Ovary (tissue), 9 donors: Measurements from ENCODE around the gene AP2A2. TPM values are rescaled to one million over a fixed set of nuclear protein-coding genes. Genes with fewer than 3 reads are reported as not detected.

ENCODE experiments used
- DNase-seq, 5 donors: peaks; one replicate each; pipeline ENCODE4 v3.0.0-alpha.2; 2019 to 2020
- H3K27ac ChIP-seq, 2 donors: fragments of 200-600 bp; one replicate each; pipeline versions ENCODE4 v1.5.1 to v1.8.0; 2019 to 2022
- H3K27me3 ChIP-seq: fragments of 200-600 bp; one replicate; pipeline ENCODE4 v1.8.0; 2022
- H3K36me3 ChIP-seq: fragments of 200-600 bp; sonication (generic); one replicate; pipeline ENCODE4 v1.5.1; 2019
- H3K4me1 ChIP-seq: one replicate; pipeline ENCODE4 v1.8.1; 2013; ENCODE audit warnings: mild to moderate bottlenecking, moderate library complexity; ENCODE audit not compliant: insufficient read depth
- H3K4me3 ChIP-seq: fragments of 200-600 bp; sonication (generic); one replicate; pipeline ENCODE4 v1.5.1; 2017
- H3K9me3 ChIP-seq, 2 donors: fragments of 200-600 bp in 1 of 2; sonication (generic) in 1 of 2; one replicate each; pipeline versions ENCODE4 v1.5.1 to v1.8.1; 2013 to 2019; ENCODE audit warnings: mild to moderate bottlenecking in 1 of 2, moderate library complexity in 1 of 2
- CTCF ChIP-seq, 3 donors: fragments of 450-650 bp in 2 of 3; fragments of 200-600 bp in 1 of 3; IDR thresholded peaks; one replicate each; pipeline versions ENCODE4 v1.5.1 to v1.8.0; 2016 to 2022; ENCODE audit warnings: antibody characterized with exemption in 3 of 3, mild to moderate bottlenecking in 1 of 3
- EP300 ChIP-seq: sonication (generic); formaldehyde crosslinking; IDR thresholded peaks from one replicate; pipeline ENCODE4 v1.6.1; 2017; ENCODE audit warnings: antibody characterized with exemption
- POLR2A ChIP-seq: fragments of 450-650 bp; IDR thresholded peaks from one replicate; pipeline ENCODE4 v1.6.1; 2017; ENCODE audit warnings: antibody characterized with exemption, mild to moderate bottlenecking, moderate library complexity
- WGBS, 3 donors: extraction: QIAGEN DNeasy Blood & Tissue Kit in 1 of 3; methylation state at CpG; one replicate each; pipeline versions ENCODE4 v1.1.5 to v1.1.7; 2013 to 2017; 5-methylcytosine and 5-hydroxymethylcytosine counted together
- intact Hi-C, 4 donors: fragments of 100-400 bp; cut with DNase I; formaldehyde crosslinking; loops; one replicate each; pipeline versions ENCODE4 v1.11.0 to v1.15.1; 2022 to 2023
- polyA plus RNA-seq, 2 donors: library from polyadenylated mRNA; stranded (reverse); fragments of 200-250 nt in 1 of 2; fragments of 350-450 nt in 1 of 2; fragmentation: Illumina TruSeq in 1 of 2; extraction: RNeasy Lipid Tissue Mini Kit (QIAGEN cat#74804) in 1 of 2; gene quantifications; one replicate each; pipeline ENCODE4 v1.2.3, GENCODE V29; 2013 to 2014
- total RNA-seq, 7 donors: library from RNA; depleted of rRNA in 2 of 7; stranded (reverse); fragments of >200 nt in 2 of 7; fragmentation: NEBNext Ultra II Directional in 3 of 7; extraction: Animal tissue kit (Norgen Biotek cat#: 25700) in 3 of 7; gene quantifications; one replicate each; pipeline versions ENCODE4 v1.1.0 to v1.2.4, GENCODE V29; 2016 to 2023
- donor health status: DM: no; HTN: no; CAD: no; lungs with moderate emphysema.
- donor health status: DM: no; HTN: no; CAD: no.
- donor health status: Bipolar disorder and iron deficiency.
- donor health status: DM: yes; HTN: yes; CAD: no.
- donor health status: DM: no; HTN: no; CAD: no.
- donor health status: DM: yes; HTN: yes; CAD: no.

AP2A2 gene
- total and polyA plus RNA-seq, 9 donors: 27.7 to 151 (median 54.0) TPM

DNA sequence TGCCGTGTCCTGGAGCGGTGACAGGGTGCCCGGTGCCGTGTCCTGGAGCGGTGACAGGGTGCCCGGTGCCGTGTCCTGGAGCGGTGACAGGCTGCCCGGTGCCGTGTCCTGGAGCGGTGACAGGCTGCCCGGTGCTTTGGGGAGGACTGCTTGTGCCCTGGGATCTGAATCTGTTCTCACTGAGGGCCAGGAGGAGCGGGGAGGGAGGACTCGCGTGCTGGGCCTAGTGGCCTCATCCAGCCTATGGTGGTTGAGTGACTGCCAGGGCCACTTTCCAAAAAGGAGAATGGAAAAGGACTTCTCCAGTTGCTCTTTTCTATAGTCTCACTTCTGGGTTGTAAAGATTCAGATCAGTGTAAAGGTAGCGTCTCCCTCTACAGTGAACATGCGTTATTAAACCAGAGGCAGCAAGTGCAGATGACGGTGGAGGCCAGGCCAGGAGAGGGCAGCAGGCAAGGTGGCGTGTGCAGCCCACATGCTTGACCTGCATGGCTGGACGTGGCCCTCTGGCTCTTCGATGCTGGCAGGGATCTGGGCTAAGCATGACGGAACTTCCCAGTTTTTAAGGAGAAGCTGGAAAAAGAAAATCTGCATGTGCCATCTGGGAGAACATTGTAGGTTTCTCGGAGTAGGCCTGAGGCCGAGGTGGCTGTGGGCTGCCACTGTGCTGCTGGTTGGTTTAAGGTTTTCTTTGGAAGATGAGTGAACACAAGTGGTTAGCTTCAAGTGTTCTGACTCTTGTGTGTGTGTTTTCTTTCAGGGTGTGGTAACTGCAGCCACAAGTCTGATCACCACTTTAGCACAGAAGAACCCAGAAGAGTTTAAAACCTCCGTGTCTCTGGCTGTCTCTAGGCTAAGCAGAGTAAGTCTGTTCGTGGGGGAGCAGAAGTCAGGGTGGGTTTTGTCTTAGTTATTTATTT lies 55.0 kb downstream of the AP2A2 start:
- no peak overlapping the region for H3K27ac ChIP-seq
- no peaks in the 10 kb centered on the region for H3K27me3 ChIP-seq
- intact Hi-C loops: no loop called here
- TF ChIP-seq CTCF (IDR thresholded peaks at IDR 0.05): no peak
- TF ChIP-seq POLR2A: no peak
- TF ChIP-seq EP300: no peak
- no peak overlapping the region for H3K4me3 ChIP-seq
- DNase-seq: no peak
- 79 to 87% (median 82%) methylated on average over 19 to 26 of the region's 26 CpGs for WGBS, 3 donors
- H3K4me1 ChIP-seq: no peaks in the 10 kb centered on the region
- H3K36me3 ChIP-seq: no peaks in the 10 kb centered on the region
- no peaks in the 10 kb centered on the region for H3K9me3 ChIP-seq

DNA sequence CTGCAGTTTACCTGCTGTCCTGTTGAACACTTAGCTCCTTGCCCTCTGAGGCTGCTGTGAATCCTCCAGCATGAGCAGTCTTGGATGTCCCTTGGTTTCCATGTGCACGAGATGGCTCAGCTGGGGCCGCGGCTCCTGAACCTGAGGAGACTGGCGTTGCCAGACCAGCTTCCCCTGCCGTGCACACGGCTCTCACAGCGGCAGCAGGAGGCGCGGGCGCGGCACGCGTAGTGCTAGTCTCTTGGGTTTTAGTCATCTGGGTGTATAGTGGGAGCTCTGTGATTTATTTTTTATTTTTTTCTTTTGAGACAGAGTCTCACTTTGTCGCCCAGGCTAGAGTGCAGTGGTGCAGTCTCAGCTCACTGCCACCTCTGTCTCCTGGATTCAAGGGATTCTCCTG lies 56.1 kb downstream of the AP2A2 start:
- no peak for DNase-seq
- Histone ChIP-seq H3K27ac (no peak overlapping the region), H3K36me3 (no peaks in the 10 kb centered on the region), H3K9me3 (no peaks in the 10 kb centered on the region), H3K27me3 (no peaks in the 10 kb centered on the region), H3K4me3 (no peak overlapping the region), H3K4me1 (no peaks in the 10 kb centered on the region)
- TF ChIP-seq CTCF (IDR thresholded peaks at IDR 0.05) (no peak), POLR2A (no peak), EP300 (no peak)
- WGBS, 3 donors: 92 to 97% (median 95%) methylated on average over 14 of the region's 14 CpGs
- intact Hi-C loops: no loop called here

- intact Hi-C loops: no loop called here
- Histone ChIP-seq H3K27ac (no peak overlapping the region), H3K36me3 (no peaks in the 10 kb centered on the region), H3K4me1 (no peaks in the 10 kb centered on the region), H3K4me3 (no peak overlapping the region), H3K27me3 (no peaks in the 10 kb centered on the region), H3K9me3 (no peaks in the 10 kb centered on the region)
- WGBS, 3 donors: 84 to 98% (median 90%) methylated on average over 15 of the region's 15 CpGs
- DNase-seq: no peak
- no peak for TF ChIP-seq CTCF (IDR thresholded peaks at IDR 0.05)
- no peak for TF ChIP-seq POLR2A
- TF ChIP-seq EP300: no peak
These were observed 58.9 kb downstream of the AP2A2 start for GRCh38 chr11:984546-984945.

GRCh38 chr11:985406-985805 lies 59.7 kb downstream of the AP2A2 start:
- 86 to 90% (median 88%) methylated on average over 21 of the region's 21 CpGs for WGBS, 3 donors
- H3K27me3 ChIP-seq: no peaks in the 10 kb centered on the region
- no peaks in the 10 kb centered on the region for H3K36me3 ChIP-seq
- TF ChIP-seq EP300: no peak
- no peak for TF ChIP-seq CTCF (IDR thresholded peaks at IDR 0.05)
- TF ChIP-seq POLR2A: no peak
- no peak overlapping the region for H3K4me3 ChIP-seq
- no peak for DNase-seq
- H3K9me3 ChIP-seq: no peaks in the 10 kb centered on the region
- intact Hi-C loops: no loop called here
- H3K27ac ChIP-seq: no peak overlapping the region
- H3K4me1 ChIP-seq: no peaks in the 10 kb centered on the region
